Astrocyte (in vitro differentiated cells and primary cell): ENCODE data around the gene CCR5AS.

Source experiments
- CTCF ChIP-seq: IDR thresholded peaks from 2 replicates; pipeline ENCODE4 v1.5.1; 2011; ENCODE audit warnings: low read depth, mild to moderate bottlenecking, inconsistent platforms, low read length, moderate library complexity; ENCODE audit not compliant: insufficient read depth
- EZH2 ChIP-seq: IDR thresholded peaks from 2 replicates; pipeline ENCODE4 v1.6.1; 2012; ENCODE audit warnings: mild to moderate bottlenecking, low read length, inconsistent platforms; ENCODE audit not compliant: insufficient read depth

DNA sequence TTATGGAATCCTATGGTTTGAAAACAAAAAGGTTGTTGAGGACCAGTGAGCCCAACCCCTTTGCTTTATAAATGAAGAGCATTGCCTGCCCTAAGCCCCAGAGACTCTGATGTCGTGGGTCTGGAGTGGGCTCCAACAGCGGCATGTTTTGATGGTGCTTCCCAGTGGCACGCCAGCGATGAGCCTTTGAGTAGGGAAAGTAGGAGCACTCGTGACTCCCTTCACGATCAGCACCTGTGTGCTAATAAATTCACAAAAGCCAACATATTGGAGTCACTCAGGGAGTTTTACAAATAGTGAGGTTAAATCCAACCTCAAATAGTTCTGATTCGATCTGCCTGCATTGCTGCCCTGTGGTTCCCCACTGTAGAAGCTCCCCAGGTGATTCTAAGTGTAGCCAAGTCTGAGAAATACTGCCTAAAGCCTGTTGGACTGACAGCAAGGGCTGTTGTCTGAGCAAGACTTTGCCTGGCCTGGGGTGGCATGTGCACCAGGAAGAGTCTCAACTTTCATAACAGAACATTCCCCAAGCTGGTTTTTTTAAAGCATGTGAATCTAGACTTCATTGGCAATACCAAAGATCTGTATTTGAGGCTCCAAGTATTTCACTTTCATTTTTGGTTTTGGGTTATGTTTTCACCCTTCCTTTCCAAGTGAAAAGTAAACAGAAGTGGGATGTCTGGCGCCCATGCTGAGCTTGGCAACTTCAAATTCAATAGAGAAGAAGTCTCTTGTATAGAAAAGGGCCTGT lies 26.2 kb downstream of the CCR5AS start:
- no peak for TF ChIP-seq EZH2
- no peak for TF ChIP-seq CTCF
